ENCODE data around the gene GALNT11. TPM values are rescaled to one million over a fixed set of nuclear protein-coding genes. Genes with fewer than 3 reads are reported as not detected.

GALNT11 gene
- total and polyA plus RNA-seq, 2 experiments from 2014 or later = 41.6 to 49.4 TPM

DNA sequence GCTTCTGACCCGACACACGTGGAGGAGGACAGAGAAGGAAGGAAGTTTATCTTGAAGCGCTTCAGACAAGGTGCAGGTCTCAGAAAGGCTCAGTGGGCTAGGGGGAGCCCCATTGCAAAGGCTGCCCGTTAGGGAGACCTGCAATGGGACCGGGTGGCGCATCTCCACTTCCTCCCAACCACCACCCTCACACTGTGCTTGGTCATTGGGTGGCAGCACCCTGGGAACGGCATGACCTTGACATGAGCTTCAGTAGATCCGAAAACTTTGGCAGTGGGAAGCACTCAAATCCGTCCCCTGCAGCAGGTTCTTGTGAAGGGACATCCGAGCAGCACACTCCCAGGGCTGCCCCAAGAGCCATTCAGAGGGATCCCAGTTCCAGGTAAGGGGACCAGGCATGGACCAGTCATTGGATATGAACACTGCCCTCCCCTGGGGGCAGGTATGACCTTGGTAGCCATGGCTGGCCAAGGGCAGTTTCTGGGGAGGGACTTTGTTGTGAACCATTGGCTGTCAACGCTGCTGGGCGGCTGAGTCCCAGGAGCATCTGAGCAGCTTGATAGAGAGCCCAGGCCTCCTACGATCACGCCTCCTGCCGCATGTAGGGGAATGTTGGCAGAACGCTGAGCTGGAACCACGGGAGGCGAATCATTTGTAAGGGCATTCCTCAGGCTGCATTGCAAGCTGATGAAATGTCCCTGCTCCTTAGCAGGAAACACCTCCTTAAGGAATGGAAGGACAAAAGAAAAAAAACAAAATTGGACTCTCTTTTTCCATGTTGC lies 37.5 kb upstream of the GALNT11 start:
- TF ChIP-seq, protein P1, sequence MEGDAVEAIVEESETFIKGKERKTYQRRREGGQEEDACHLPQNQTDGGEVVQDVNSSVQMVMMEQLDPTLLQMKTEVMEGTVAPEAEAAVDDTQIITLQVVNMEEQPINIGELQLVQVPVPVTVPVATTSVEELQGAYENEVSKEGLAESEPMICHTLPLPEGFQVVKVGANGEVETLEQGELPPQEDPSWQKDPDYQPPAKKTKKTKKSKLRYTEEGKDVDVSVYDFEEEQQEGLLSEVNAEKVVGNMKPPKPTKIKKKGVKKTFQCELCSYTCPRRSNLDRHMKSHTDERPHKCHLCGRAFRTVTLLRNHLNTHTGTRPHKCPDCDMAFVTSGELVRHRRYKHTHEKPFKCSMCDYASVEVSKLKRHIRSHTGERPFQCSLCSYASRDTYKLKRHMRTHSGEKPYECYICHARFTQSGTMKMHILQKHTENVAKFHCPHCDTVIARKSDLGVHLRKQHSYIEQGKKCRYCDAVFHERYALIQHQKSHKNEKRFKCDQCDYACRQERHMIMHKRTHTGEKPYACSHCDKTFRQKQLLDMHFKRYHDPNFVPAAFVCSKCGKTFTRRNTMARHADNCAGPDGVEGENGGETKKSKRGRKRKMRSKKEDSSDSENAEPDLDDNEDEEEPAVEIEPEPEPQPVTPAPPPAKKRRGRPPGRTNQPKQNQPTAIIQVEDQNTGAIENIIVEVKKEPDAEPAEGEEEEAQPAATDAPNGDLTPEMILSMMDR (IDR thresholded peaks at IDR 0.05; ENCODE audit: low read depth, low read length) = peak; percentile 4
- peak; percentile 32 to 88 for DNase-seq (ENCODE audit: low read depth in 1 of 2, low spot score in 1 of 2)
- Histone ChIP-seq H3K4me3 (no peak overlapping the region), H3K9me3 (ENCODE audit: low read depth) (no peaks in the 10 kb centered on the region), H3K4me1 (ENCODE audit: low read depth) (peaks cover 3% of the 10 kb centered on the region), H3K27me3 (no peaks in the 10 kb centered on the region), H3K27ac (no peak overlapping the region), H3K36me3 (no peaks in the 10 kb centered on the region)

- Histone ChIP-seq H3K9me3 (ENCODE audit: low read depth) (no peaks in the 10 kb centered on the region), H3K27ac (no peak overlapping the region), H3K27me3 (no peaks in the 10 kb centered on the region), H3K4me3 (no peak overlapping the region), H3K4me1 (ENCODE audit: low read depth) (peaks cover 2% of the 10 kb centered on the region), H3K36me3 (no peaks in the 10 kb centered on the region)
- TF ChIP-seq, protein P1 (IDR thresholded peaks at IDR 0.05; ENCODE audit: low read depth, low read length) = no peak
- peak; percentile 46 to 49 for DNase-seq (ENCODE audit: low read depth in 1 of 2, low spot score in 1 of 2)
These were observed 33.1 kb upstream of the GALNT11 start for GRCh38 chr7:151992375-151992774.

- peak in 1 of 2 donors; percentile 10 for DNase-seq (ENCODE audit: low read depth in 1 of 2, low spot score in 1 of 2)
- TF ChIP-seq, protein P1 (IDR thresholded peaks at IDR 0.05; ENCODE audit: low read depth, low read length) = no peak
- H3K27me3 ChIP-seq = no peaks in the 10 kb centered on the region
- no peak overlapping the region for H3K27ac ChIP-seq
- no peak overlapping the region for H3K4me3 ChIP-seq
- H3K4me1 ChIP-seq (ENCODE audit: low read depth) = no peaks in the 10 kb centered on the region
- H3K9me3 ChIP-seq (ENCODE audit: low read depth) = no peaks in the 10 kb centered on the region
- H3K36me3 ChIP-seq = no peaks in the 10 kb centered on the region
These were observed 31.3 kb upstream of the GALNT11 start for GRCh38 chr7:151993977-151994676.

DNA sequence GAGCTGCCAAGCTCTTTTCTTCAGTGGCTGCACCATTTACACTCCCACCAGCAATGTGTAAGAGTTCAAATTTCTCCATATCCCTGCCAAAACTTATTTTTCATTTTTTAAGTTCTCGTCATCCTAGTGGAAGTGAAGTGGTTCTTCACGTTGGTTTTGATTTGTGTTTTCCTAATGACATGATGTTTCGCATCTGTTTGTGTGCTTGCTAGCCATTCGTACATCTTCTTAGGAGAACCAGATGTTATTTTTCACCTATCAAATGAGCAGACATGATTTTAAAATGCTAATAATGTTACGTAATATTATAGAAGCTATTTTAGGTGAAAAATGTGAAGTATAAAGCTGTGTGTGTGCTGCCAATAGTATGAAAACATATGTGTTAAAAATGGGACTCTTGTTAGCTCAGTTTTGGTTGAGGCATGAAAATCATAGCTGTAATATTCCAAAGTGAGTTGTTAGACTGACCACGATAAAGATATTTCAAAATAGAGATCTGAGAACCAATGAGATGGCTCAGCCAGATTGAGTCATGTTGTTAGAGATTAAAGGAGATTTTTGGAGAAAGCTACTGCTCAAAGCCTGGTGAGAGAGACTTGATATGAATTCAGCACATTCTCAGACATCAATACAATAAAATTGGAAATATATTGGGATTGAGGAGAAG lies 25.9 kb upstream of the GALNT11 start:
- H3K4me1 ChIP-seq (ENCODE audit: low read depth) = no peaks in the 10 kb centered on the region
- H3K27ac ChIP-seq = no peak overlapping the region
- H3K36me3 ChIP-seq = no peaks in the 10 kb centered on the region
- DNase-seq (ENCODE audit: low read depth in 1 of 2, low spot score in 1 of 2) = peak in 1 of 2 donors; percentile 72
- no peak overlapping the region for H3K4me3 ChIP-seq
- no peaks in the 10 kb centered on the region for H3K9me3 ChIP-seq (ENCODE audit: low read depth)
- H3K27me3 ChIP-seq = no peaks in the 10 kb centered on the region
- TF ChIP-seq, protein P1 (IDR thresholded peaks at IDR 0.05; ENCODE audit: low read depth, low read length) = no peak

DNA sequence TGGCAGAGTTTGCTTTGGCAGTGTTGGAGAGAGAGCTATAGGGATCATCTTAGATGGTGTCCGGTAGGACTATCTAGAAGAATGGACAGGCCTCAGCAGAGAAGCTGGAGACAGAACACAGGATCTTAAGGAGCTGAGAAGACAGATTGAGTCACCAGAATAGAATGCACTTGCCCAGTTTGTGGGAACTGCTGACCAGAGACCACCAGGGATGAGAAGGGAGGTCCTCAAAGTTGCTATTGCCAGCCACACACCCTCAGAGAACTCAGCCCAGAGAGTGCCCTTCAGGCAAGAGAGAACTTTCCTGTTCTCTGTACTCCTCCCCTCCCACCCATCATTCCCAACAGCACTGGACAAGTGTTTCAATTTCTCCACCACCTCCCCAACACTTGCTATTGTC lies 25.3 kb upstream of the GALNT11 start:
- DNase-seq (ENCODE audit: low read depth in 1 of 2, low spot score in 1 of 2) = peak in 1 of 2 donors; percentile 44
- H3K4me3 ChIP-seq = no peak overlapping the region
- H3K36me3 ChIP-seq = no peaks in the 10 kb centered on the region
- no peaks in the 10 kb centered on the region for H3K27me3 ChIP-seq
- no peaks in the 10 kb centered on the region for H3K9me3 ChIP-seq (ENCODE audit: low read depth)
- H3K4me1 ChIP-seq (ENCODE audit: low read depth) = no peaks in the 10 kb centered on the region
- H3K27ac ChIP-seq = no peak overlapping the region
- TF ChIP-seq, protein P1 (IDR thresholded peaks at IDR 0.05; ENCODE audit: low read depth, low read length) = no peak
